Nephron (organoid): Measurements from ENCODE around the gene AP5S1.
"Not testable (repeated sequence)": the region's sequence is repeated elsewhere in the genome, so short reads cannot be mapped to it uniquely, and the experiment has no call there.

ENCODE experiments used
- H3K27ac Mint-ChIP-seq, 3 experiments: 2 replicates each; pipeline ENCODE4 v1.8.0; 2020; ENCODE audit warnings: mixed read lengths in 3 of 3, mild to moderate bottlenecking in 2 of 3, moderate library complexity in 1 of 3
- H3K27me3 Mint-ChIP-seq: 2 replicates; pipeline ENCODE4 v1.8.0; 2021; ENCODE audit warnings: low read depth, mild to moderate bottlenecking, moderate library complexity, mixed read lengths
- H3K36me3 Mint-ChIP-seq: 2 replicates; pipeline ENCODE4 v1.8.0; 2020; ENCODE audit warnings: low read depth, mixed read lengths
- H3K4me1 Mint-ChIP-seq: 2 replicates; pipeline ENCODE4 v1.8.0; 2020; ENCODE audit warnings: mixed read lengths
- H3K4me3 Mint-ChIP-seq, 3 experiments: 2 replicates each; pipeline ENCODE4 v1.8.0; 2020; ENCODE audit warnings: mild to moderate bottlenecking in 3 of 3, mixed read lengths in 3 of 3, moderate library complexity in 2 of 3
- H3K9me3 Mint-ChIP-seq: 2 replicates; pipeline ENCODE4 v1.8.0; 2020; ENCODE audit warnings: mixed read lengths
- TF ChIP-seq, protein P1 (sequence below), 3 experiments: fragments of 200-600 bp; sonication (generic); IDR thresholded peaks; one replicate each; pipeline ENCODE4 v1.5.0; 2021; ENCODE audit warnings: antibody characterized with exemption in 3 of 3; ENCODE audit not compliant: unreplicated experiment in 3 of 3

Gene AP5S1

DNA sequence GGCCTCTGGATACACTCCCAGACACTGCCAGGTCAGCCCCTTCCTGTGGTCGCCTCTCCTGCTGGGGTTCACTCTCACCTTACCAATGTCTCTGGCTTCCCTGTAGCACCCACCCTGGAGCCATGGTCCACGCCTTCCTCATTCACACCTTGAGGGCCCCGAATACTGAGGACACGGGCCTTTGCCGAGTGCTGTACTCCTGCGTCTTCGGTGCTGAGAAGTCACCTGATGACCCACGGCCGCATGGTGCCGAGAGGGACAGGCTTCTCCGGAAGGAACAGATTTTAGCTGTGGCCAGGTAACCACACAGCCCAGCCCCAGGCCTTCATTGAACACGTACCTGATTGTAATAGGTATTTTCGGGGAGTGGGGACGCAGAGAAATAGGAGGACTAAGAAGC is 1.6 kb downstream of the AP5S1 start:
- peak overlapping the region; percentile 67 to 90 (median 86) for H3K27ac Mint-ChIP-seq
- TF ChIP-seq, protein P1, sequence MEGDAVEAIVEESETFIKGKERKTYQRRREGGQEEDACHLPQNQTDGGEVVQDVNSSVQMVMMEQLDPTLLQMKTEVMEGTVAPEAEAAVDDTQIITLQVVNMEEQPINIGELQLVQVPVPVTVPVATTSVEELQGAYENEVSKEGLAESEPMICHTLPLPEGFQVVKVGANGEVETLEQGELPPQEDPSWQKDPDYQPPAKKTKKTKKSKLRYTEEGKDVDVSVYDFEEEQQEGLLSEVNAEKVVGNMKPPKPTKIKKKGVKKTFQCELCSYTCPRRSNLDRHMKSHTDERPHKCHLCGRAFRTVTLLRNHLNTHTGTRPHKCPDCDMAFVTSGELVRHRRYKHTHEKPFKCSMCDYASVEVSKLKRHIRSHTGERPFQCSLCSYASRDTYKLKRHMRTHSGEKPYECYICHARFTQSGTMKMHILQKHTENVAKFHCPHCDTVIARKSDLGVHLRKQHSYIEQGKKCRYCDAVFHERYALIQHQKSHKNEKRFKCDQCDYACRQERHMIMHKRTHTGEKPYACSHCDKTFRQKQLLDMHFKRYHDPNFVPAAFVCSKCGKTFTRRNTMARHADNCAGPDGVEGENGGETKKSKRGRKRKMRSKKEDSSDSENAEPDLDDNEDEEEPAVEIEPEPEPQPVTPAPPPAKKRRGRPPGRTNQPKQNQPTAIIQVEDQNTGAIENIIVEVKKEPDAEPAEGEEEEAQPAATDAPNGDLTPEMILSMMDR (IDR thresholded peaks at IDR 0.05; ENCODE audit: unreplicated experiment in 3 of 3), result no peak
- peaks cover 14% of the 10 kb centered on the region for H3K36me3 Mint-ChIP-seq
- peaks cover 3% of the 10 kb centered on the region for H3K27me3 Mint-ChIP-seq
- H3K4me1 Mint-ChIP-seq, result peaks cover 22% of the 10 kb centered on the region
- peak overlapping the region; percentile 83 to 92 (median 88) for H3K4me3 Mint-ChIP-seq
- H3K9me3 Mint-ChIP-seq, result no peaks in the 10 kb centered on the region

DNA sequence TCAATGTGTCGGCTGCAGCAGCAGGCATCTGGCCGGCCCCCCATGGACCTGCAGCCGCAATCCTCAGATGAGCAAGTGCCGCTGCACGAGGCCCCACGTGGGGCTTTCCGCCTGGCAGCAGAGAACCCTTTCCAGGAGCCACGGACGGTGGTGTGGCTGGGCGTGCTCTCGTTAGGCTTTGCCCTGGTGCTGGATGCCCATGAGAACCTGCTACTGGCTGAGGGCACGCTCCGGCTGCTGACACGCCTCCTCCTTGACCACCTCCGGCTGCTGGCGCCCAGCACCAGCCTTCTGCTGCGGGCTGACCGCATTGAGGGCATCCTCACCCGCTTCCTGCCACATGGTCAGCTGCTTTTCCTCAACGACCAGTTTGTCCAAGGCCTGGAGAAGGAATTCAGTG is 3.5 kb downstream of the AP5S1 start:
- Mint-ChIP-seq H3K36me3 (peaks cover 20% of the 10 kb centered on the region), H3K9me3 (no peaks in the 10 kb centered on the region), H3K4me1 (peaks cover 15% of the 10 kb centered on the region), H3K4me3 (no peak overlapping the region), H3K27ac (no peak overlapping the region), H3K27me3 (peaks cover 3% of the 10 kb centered on the region)
- TF ChIP-seq, protein P1 (IDR thresholded peaks at IDR 0.05; ENCODE audit: unreplicated experiment in 3 of 3), result no peak

DNA sequence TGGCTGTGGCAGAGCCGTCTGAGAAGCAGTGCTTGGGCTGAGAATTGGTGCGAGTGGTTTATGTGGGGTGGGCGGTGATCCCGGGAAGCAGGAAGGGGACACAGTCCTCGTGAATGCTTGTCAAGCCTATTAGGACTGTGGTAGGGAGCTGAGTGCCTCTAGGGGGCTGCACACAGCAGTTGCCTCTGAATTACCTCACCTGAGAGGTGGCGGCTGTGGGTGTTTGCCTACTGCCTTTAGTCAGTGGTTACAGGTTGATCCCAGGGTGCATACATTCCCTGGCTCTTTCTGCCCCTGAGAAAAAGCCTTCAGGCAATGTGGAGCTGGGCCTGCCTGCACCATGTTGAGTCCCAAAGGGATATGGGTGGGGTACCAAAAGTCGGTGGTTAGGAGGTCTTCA is 5.2 kb downstream of the AP5S1 start:
- Mint-ChIP-seq H3K27me3 (peaks cover 3% of the 10 kb centered on the region), H3K4me1 (peaks cover 8% of the 10 kb centered on the region)

DNA sequence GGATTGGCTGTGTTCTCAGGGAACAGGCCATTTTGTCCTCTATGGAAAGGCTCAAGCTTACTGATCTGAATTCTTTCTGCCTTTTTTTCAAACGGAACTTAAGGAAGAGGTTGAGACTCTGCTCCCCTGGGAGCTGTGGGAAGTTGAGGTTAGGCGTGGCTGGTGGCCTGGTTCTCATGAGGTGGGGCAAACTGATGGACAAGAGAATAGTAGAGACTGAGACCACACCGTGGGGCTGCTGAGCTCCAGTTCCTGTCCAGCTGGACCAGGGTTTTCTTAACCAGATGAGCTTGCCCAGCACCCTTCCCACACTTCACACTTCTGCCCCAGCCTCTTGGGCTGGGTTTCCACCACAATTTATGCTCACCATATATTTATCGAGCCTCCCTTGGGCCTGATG is 6.1 kb downstream of the AP5S1 start:
- Mint-ChIP-seq H3K9me3 (no peaks in the 10 kb centered on the region), H3K27me3 (peaks cover 3% of the 10 kb centered on the region), H3K4me1 (peaks cover 5% of the 10 kb centered on the region), H3K27ac (no peak overlapping the region), H3K36me3 (peaks cover 20% of the 10 kb centered on the region), H3K4me3 (no peak overlapping the region)
- TF ChIP-seq, protein P1 (IDR thresholded peaks at IDR 0.05; ENCODE audit: unreplicated experiment in 3 of 3), result no peak

More for the DNA sequence above, 5.2 kb downstream of the AP5S1 start:
- TF ChIP-seq, protein P1 (IDR thresholded peaks at IDR 0.05; ENCODE audit: unreplicated experiment in 3 of 3), result no peak
- peaks cover 20% of the 10 kb centered on the region for H3K36me3 Mint-ChIP-seq
- no peak overlapping the region for H3K27ac Mint-ChIP-seq
- H3K4me3 Mint-ChIP-seq, result no peak overlapping the region
- no peaks in the 10 kb centered on the region for H3K9me3 Mint-ChIP-seq

DNA sequence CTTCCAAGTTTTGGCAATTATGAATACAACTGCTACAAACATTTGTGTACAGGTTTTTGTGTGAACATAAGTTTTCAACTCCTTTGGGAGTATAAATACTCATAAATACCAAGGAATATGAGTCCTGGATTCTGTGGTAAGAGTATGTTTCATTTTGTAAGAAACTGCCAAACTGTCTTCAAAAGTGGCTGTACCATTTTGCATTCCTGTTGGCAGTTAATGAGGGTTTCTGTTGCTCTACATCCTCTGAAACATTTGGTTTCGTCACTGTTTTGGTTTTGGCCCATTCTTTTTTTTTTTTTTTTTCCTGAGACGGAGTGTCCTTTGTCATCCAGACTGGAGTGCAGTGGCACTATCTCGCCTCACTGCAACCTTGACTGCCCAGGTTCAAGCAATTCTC is 8.5 kb downstream of the AP5S1 start:
- Mint-ChIP-seq H3K36me3 (peaks cover 9% of the 10 kb centered on the region), H3K9me3 (no peaks in the 10 kb centered on the region), H3K27me3 (no peaks in the 10 kb centered on the region), H3K4me3 (no peak overlapping the region), H3K4me1 (no peaks in the 10 kb centered on the region), H3K27ac (no peak overlapping the region)
- TF ChIP-seq, protein P1 (IDR thresholded peaks at IDR 0.05; ENCODE audit: unreplicated experiment in 3 of 3), result no peak

DNA sequence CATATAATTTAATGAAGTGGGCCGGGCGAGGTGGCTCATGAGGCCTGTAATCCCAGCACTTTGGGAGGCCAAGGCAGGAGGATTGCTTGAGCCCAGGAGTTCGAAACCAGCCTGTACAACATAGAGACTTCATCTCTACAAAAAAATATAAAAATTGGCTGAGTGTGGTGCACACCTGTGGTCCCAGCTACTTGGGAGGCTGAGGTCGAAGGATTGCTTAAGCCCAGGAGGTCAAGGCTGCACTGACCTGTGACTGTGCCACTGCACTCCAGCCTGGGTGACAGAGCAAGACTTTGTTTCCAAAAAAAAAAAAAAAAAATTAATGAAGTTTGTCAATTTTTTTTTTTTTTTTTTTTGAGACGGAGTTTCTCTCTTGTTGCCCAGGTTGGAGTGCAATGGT is 9.5 kb downstream of the AP5S1 start:
- H3K36me3 Mint-ChIP-seq, H3K9me3 Mint-ChIP-seq, H3K4me1 Mint-ChIP-seq, H3K27me3 Mint-ChIP-seq, H3K4me3 Mint-ChIP-seq, H3K27ac Mint-ChIP-seq: not testable (repeated sequence)
